ENCODE results near the gene SFT2D3. TPM values are rescaled to one million over a fixed set of nuclear protein-coding genes. Genes with fewer than 3 reads are reported as not detected.

The SFT2D3 gene
- total and polyA plus RNA-seq, 8 donors, result 2.7 to 5.7 (median 3.7) TPM

DNA sequence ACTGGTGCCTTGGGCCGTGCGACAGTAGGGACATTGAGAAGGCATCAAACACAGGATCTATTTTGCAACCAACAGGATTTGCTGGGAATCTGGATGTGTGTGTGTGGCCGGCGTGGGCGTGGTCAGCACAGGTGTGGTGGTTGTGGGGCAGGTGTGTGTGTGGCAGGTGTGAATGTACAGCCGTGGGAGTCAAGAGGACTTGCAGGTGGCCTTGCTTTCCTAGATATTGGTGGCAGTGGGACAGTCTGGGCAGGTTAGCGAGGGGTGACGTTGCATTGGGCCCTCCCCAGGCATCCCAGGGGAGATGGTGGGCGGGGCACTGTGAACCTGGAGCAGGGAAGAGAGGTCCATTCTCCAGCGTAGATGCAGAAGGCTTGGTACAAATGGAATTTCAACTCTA is 22.8 kb upstream of the SFT2D3 start:
- no peak for FAIRE-seq

DNA sequence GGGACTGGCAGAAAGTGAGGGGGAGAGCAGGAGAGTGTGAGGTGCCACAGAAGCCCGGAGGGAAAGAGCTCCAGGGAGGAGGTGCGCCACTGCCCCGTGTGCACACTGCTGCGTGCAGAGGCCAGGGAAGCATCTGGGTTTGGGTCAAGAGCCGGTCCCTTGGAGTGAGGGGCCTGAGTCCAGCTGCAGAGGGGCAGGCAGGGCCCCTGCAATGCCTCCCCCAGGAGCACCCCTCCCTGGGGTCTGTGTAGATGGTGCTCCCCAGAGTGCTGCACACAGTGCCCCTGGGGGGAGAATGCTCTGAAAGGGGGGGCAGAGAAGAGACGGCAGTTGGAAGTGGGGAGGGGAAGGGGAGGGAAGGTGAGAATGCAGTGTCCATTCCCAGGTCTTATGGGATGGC is 22.3 kb upstream of the SFT2D3 start:
- no peak for FAIRE-seq
- Histone ChIP-seq H3K27ac (no peak overlapping the region), H3K4me1 (peaks cover 5 to 8% (median 5%) of the 10 kb centered on the region in 3 donors), H3K36me3 (no peaks in the 10 kb centered on the region), H3K9me3 (no peaks in the 10 kb centered on the region), H3K4me3 (no peak overlapping the region), H3K27me3 (no peaks in the 10 kb centered on the region)
- WGBS, 2 donors, result 83 to 88% methylated on average over 6 of the region's 6 CpGs
- intact Hi-C loops (cut with DNase I), result no loop called here
- no peak for DNase-seq
- TF ChIP-seq, protein P1, sequence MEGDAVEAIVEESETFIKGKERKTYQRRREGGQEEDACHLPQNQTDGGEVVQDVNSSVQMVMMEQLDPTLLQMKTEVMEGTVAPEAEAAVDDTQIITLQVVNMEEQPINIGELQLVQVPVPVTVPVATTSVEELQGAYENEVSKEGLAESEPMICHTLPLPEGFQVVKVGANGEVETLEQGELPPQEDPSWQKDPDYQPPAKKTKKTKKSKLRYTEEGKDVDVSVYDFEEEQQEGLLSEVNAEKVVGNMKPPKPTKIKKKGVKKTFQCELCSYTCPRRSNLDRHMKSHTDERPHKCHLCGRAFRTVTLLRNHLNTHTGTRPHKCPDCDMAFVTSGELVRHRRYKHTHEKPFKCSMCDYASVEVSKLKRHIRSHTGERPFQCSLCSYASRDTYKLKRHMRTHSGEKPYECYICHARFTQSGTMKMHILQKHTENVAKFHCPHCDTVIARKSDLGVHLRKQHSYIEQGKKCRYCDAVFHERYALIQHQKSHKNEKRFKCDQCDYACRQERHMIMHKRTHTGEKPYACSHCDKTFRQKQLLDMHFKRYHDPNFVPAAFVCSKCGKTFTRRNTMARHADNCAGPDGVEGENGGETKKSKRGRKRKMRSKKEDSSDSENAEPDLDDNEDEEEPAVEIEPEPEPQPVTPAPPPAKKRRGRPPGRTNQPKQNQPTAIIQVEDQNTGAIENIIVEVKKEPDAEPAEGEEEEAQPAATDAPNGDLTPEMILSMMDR (IDR thresholded peaks at IDR 0.05), result no peak
- ATAC-seq, result no peak

More for the DNA sequence above, 22.8 kb upstream of the SFT2D3 start:
- Histone ChIP-seq H3K27ac (no peak overlapping the region), H3K27me3 (no peaks in the 10 kb centered on the region), H3K4me1 (peaks cover 5 to 8% (median 5%) of the 10 kb centered on the region in 3 donors), H3K9me3 (no peaks in the 10 kb centered on the region), H3K36me3 (no peaks in the 10 kb centered on the region), H3K4me3 (no peak overlapping the region)
- intact Hi-C loops (cut with DNase I), result no loop called here
- TF ChIP-seq, protein P1 (IDR thresholded peaks at IDR 0.05), result no peak
- no peak for ATAC-seq
- WGBS, 2 donors, result 71 to 72% methylated on average over 10 of the region's 10 CpGs
- peak in 1 of 6 donors; percentile 36 for DNase-seq

DNA sequence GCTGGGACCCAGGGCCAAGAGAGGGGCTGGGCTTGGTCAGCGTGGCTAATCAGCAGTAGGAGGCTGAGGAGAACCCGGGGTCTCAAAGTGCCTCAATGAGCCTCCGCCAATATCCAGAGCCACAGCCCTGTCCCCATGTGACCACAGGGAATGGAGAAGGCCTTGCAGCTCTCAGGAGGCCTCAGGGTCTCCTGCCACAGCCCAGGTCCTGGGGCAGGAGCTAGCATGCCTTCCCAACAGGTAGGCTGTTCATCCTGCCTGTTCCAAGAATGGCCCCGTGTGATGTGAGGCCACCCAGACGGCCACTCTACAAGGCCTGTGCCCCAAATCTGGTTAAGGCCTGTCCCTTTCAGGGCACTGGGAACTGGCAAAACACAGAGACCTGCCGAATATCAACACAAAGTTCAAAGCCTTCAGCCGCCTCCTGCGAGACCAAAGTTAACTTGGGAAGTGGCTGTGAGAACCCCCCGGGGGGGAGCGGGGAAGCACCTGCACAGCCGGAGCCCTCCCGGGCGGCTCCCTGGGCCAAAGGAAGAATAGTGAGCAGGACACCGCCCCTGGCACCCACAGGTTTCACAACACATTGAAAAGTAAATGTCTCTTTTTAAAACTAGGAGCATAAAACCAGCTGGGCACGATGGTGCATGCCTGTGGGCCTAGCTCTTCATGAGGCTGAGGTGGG is 21.5 kb upstream of the SFT2D3 start:
- 89 to 93% methylated on average over 15 of the region's 15 CpGs for WGBS, 2 donors
- Histone ChIP-seq H3K9me3 (no peaks in the 10 kb centered on the region), H3K36me3 (no peaks in the 10 kb centered on the region), H3K27me3 (no peaks in the 10 kb centered on the region), H3K4me3 (no peak overlapping the region), H3K4me1 (peaks cover 5% of the 10 kb centered on the region in 3 donors), H3K27ac (no peak overlapping the region)
- no peak for FAIRE-seq
- DNase-seq, result no peak
- ATAC-seq, result no peak
- TF ChIP-seq, protein P1 (IDR thresholded peaks at IDR 0.05), result no peak
- intact Hi-C loops (cut with DNase I), result no loop called here

DNA sequence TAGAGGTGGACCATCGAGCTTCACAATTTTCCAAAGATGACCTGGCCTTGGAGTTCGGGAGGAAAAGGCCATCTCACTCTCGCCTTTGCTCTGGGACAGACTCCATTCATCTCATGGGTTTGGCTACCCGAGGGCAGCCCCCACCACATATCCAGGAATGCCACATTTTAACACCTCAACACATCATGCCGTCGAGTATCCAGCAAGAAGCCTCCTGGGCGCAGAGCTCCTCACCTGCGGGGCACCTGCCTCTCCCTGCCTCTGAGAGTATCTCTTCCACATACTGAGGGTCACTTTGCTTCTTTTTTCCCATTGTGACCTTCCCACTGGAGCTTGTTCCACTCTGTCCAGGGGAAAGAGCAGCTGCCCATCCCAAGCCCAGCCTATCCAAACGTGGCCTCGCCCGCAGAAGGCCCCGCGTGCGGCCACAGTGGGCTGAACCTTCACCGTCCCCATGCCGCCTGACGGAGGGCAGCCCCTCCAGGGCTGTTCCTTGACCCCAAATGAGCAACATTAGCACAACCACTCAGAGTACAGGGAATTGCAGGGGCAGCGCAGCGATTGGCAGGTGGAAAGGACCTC is 20.5 kb upstream of the SFT2D3 start:
- H3K36me3 ChIP-seq, result no peaks in the 10 kb centered on the region
- intact Hi-C loops (cut with DNase I), result no loop called here
- FAIRE-seq (no peak), DNase-seq (no peak), ATAC-seq (no peak)
- 87 to 88% methylated on average over 19 of the region's 19 CpGs for WGBS, 2 donors
- TF ChIP-seq, protein P1 (IDR thresholded peaks at IDR 0.05), result no peak
- peaks cover 3 to 5% (median 5%) of the 10 kb centered on the region in 3 donors for H3K4me1 ChIP-seq
- H3K9me3 ChIP-seq, result no peaks in the 10 kb centered on the region
- no peaks in the 10 kb centered on the region for H3K27me3 ChIP-seq
- no peak overlapping the region for H3K4me3 ChIP-seq
- no peak overlapping the region for H3K27ac ChIP-seq

DNA sequence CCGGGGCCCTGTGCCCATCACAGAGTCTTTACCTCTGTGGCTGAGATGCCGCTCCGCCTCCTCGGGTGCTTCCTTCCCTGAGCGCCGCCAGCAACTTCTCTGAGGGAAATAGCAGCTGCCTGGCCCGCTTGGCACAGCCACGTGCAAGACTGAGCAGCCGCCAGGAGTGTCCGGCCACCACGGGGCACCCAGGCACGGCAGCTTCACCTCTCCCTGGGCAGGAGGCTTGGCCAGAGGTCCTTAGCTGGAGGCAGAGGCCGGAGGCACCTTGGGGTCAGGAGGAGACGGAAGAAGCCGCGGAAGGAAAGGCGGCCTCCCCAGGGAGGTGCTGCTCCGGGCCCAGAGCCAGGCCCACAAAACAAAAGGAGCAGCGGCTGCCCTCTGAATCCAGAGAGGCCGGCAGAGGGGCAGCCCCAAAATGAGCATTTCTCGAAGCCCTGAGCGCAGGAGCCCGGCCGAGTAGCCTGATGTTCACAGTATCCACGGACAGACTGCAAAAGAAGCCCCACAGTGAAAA is 20.0 kb upstream of the SFT2D3 start:
- no peaks in the 10 kb centered on the region for H3K36me3 ChIP-seq
- intact Hi-C loops (cut with DNase I), result no loop called here
- ATAC-seq (no peak), FAIRE-seq (no peak), DNase-seq (peak in 1 of 6 donors; percentile 63)
- H3K4me3 ChIP-seq, result no peak overlapping the region
- TF ChIP-seq, protein P1 (IDR thresholded peaks at IDR 0.05), result no peak
- H3K4me1 ChIP-seq, result peaks cover 0 to 5% (median 5%) of the 10 kb centered on the region in 3 donors
- 74 to 80% methylated on average over 25 of the region's 25 CpGs for WGBS, 2 donors
- no peak overlapping the region for H3K27ac ChIP-seq
- no peaks in the 10 kb centered on the region for H3K27me3 ChIP-seq
- H3K9me3 ChIP-seq, result no peaks in the 10 kb centered on the region

Measured in pancreas (tissue), 10 donors.